CD8-positive, alpha-beta memory T cell (primary cell): ENCODE measurements around the gene TPP1. TPM values are rescaled to one million over a fixed set of nuclear protein-coding genes. Genes with fewer than 3 reads are reported as not detected.

ENCODE experiments used
- CTCF ChIA-PET: fragments of 350-600 bp; sonication (Branson Sonifier 250); formaldehyde crosslinking; loops from one replicate; lab custom pipeline; 2021; ENCODE audit warnings: antibody characterized with exemption; lab: Charles Lee
- POLR2A ChIA-PET: fragments of 350-600 bp; sonication (Branson Sonifier 250); formaldehyde crosslinking; loops from one replicate; lab custom pipeline; 2021; ENCODE audit warnings: antibody characterized with exemption; lab: Charles Lee
- DNase-seq, 5 donors: peaks; one replicate each; pipeline versions ENCODE4 v3.0.0 to v3.0.0-alpha.2; 2020 to 2022; ENCODE audit warnings: mixed read lengths in 1 of 5
- H3K27ac ChIP-seq: one replicate; pipeline ENCODE4 v1.7.0; 2013; ENCODE audit warnings: low read depth, mild to moderate bottlenecking, low read length, moderate library complexity
- H3K27me3 ChIP-seq: 2 replicates; pipeline ENCODE4 v1.7.0; 2013; ENCODE audit warnings: low read length, mild to moderate bottlenecking; ENCODE audit not compliant: insufficient read depth, poor library complexity, severe bottlenecking
- H3K36me3 ChIP-seq: 2 replicates; pipeline ENCODE4 v1.7.0; 2013; ENCODE audit warnings: mild to moderate bottlenecking, low read length, moderate library complexity; ENCODE audit not compliant: insufficient read depth
- H3K4me1 ChIP-seq: 2 replicates; pipeline ENCODE4 v1.7.0; 2013; ENCODE audit warnings: mild to moderate bottlenecking, low read length, moderate library complexity; ENCODE audit not compliant: insufficient read depth
- H3K4me3 ChIP-seq: 2 replicates; pipeline ENCODE4 v1.7.0; 2013; ENCODE audit warnings: mild to moderate bottlenecking, low read length
- H3K9me3 ChIP-seq: 2 replicates; pipeline ENCODE4 v1.7.0; 2013; ENCODE audit warnings: mild to moderate bottlenecking, low read length
- H3K27ac Mint-ChIP-seq, 8 donors: one replicate each; pipeline ENCODE4 v1.8.0; 2020 to 2021; ENCODE audit warnings: mixed read lengths in 8 of 8, mild to moderate bottlenecking in 6 of 8, inconsistent platforms in 3 of 8, moderate library complexity in 3 of 8
- H3K27me3 Mint-ChIP-seq, 2 donors: one replicate each; pipeline ENCODE4 v1.8.0; 2020 to 2021; ENCODE audit warnings: mixed read lengths in 2 of 2, mild to moderate bottlenecking in 1 of 2, moderate library complexity in 1 of 2
- H3K36me3 Mint-ChIP-seq, 3 donors: one replicate each; pipeline ENCODE4 v1.8.0; 2020 to 2021; ENCODE audit warnings: mixed read lengths in 3 of 3, inconsistent platforms in 1 of 3, mild to moderate bottlenecking in 1 of 3
- H3K4me1 Mint-ChIP-seq, 3 donors: one replicate each; pipeline ENCODE4 v1.8.0; 2020 to 2021; ENCODE audit warnings: mixed read lengths in 3 of 3, inconsistent platforms in 1 of 3, mild to moderate bottlenecking in 1 of 3
- H3K4me3 Mint-ChIP-seq, 7 donors: one replicate each; pipeline ENCODE4 v1.8.0; 2020 to 2021; ENCODE audit warnings: mixed read lengths in 7 of 7, mild to moderate bottlenecking in 6 of 7, moderate library complexity in 4 of 7, inconsistent platforms in 2 of 7
- H3K9me3 Mint-ChIP-seq, 5 donors: one replicate each; pipeline ENCODE4 v1.8.0; 2020 to 2022; ENCODE audit warnings: mixed read lengths in 5 of 5, mild to moderate bottlenecking in 3 of 5, moderate library complexity in 2 of 5, inconsistent platforms in 1 of 5
- polyA plus RNA-seq: library from polyadenylated mRNA; unstranded; fragments of 300-500 nt; fragmentation: Illumina TruSeq; gene quantifications from one replicate; pipeline ENCODE4 v1.2.3, GENCODE V29; 2021
- total RNA-seq, 2 experiments: library from RNA; stranded (reverse); gene quantifications; one replicate each; pipeline ENCODE4 v1.2.3, GENCODE V29; 2021

The TPP1 gene
- total and polyA plus RNA-seq, 3 experiments from 2014 or later, result 57.2 to 165 (median 61.6) TPM

- Histone ChIP-seq H3K27me3 (no peaks in the 10 kb centered on the region), H3K27ac (no peak overlapping the region), H3K36me3 (no peaks in the 10 kb centered on the region), H3K9me3 (no peaks in the 10 kb centered on the region), H3K4me1 (peaks cover 12% of the 10 kb centered on the region), H3K4me3 (no peak overlapping the region)
- ChIA-PET CTCF (interaction anchor here (0.8 kb wide), 1 partner anchor 21 kb away, joined by 3 read pairs; no protein-coding TSS in a partner anchor), POLR2A (interaction anchor here (1.5 kb wide), 1 partner anchor 13 kb away, joined by 6 read pairs; the partner anchor contains the start of gene TAF10)
- H3K4me3 Mint-ChIP-seq, result no peak overlapping the region
- no peaks in the 10 kb centered on the region for H3K9me3 Mint-ChIP-seq
- peaks cover 11 to 22% (median 22%) of the 10 kb centered on the region in 3 donors for H3K4me1 Mint-ChIP-seq
- no peak overlapping the region for H3K27ac Mint-ChIP-seq
- peak in 1 of 5 donors; percentile 26 for DNase-seq
- H3K36me3 Mint-ChIP-seq, result peaks cover 0 to 16% (median 0%) of the 10 kb centered on the region in 3 donors
- peaks cover 0 to 1% of the 10 kb centered on the region in 2 donors for H3K27me3 Mint-ChIP-seq
Observed at GRCh38 chr11:6625832-6626420, 6.7 kb upstream of the TPP1 start.

GRCh38 chr11:6625156-6625831 is 6.1 kb upstream of the TPP1 start:
- H3K27me3 ChIP-seq, result no peaks in the 10 kb centered on the region
- peaks cover 12% of the 10 kb centered on the region for H3K4me1 ChIP-seq
- H3K4me3 ChIP-seq, result no peak overlapping the region
- H3K36me3 ChIP-seq, result no peaks in the 10 kb centered on the region
- peak in 1 of 5 donors; percentile 29 for DNase-seq
- H3K4me1 Mint-ChIP-seq, result peaks cover 11 to 22% (median 22%) of the 10 kb centered on the region in 3 donors
- no peaks in the 10 kb centered on the region for H3K9me3 Mint-ChIP-seq
- no peak overlapping the region for H3K27ac ChIP-seq
- POLR2A ChIA-PET, result no interaction called here
- CTCF ChIA-PET, result interaction anchor here (0.8 to 1.0 kb wide), 2 partner anchors 21 to 22 kb away, joined by 3 read pairs; partner anchors contain the start of gene ILK
- H3K4me3 Mint-ChIP-seq, result no peak overlapping the region
- H3K27ac Mint-ChIP-seq, result no peak overlapping the region
- H3K27me3 Mint-ChIP-seq, result peaks cover 0 to 1% of the 10 kb centered on the region in 2 donors
- H3K36me3 Mint-ChIP-seq, result peaks cover 0 to 16% (median 0%) of the 10 kb centered on the region in 3 donors
- H3K9me3 ChIP-seq, result no peaks in the 10 kb centered on the region

GRCh38 chr11:6623391-6624363 is 4.5 kb upstream of the TPP1 start:
- no peaks in the 10 kb centered on the region for H3K9me3 ChIP-seq
- no peak overlapping the region for H3K4me3 ChIP-seq
- no peaks in the 10 kb centered on the region for H3K36me3 ChIP-seq
- H3K4me1 ChIP-seq, result peaks cover 18% of the 10 kb centered on the region
- Mint-ChIP-seq H3K4me1 (peaks cover 11 to 22% (median 19%) of the 10 kb centered on the region in 3 donors), H3K36me3 (peaks cover 0 to 9% (median 0%) of the 10 kb centered on the region in 3 donors), H3K9me3 (no peaks in the 10 kb centered on the region), H3K27ac (no peak overlapping the region), H3K4me3 (no peak overlapping the region), H3K27me3 (peaks cover 0 to 1% of the 10 kb centered on the region in 2 donors)
- CTCF ChIA-PET, result interaction anchor here (0.7 to 1.4 kb wide), 3 partner anchors 11 to 63 kb away, joined by 3 to 5 read pairs (median 3); no protein-coding TSS in a partner anchor
- POLR2A ChIA-PET, result no interaction called here
- no peak overlapping the region for H3K27ac ChIP-seq
- no peak for DNase-seq
- no peaks in the 10 kb centered on the region for H3K27me3 ChIP-seq

GRCh38 chr11:6622261-6623171 is 3.3 kb upstream of the TPP1 start:
- Histone ChIP-seq H3K4me1 (peaks cover 20% of the 10 kb centered on the region), H3K36me3 (no peaks in the 10 kb centered on the region), H3K27me3 (no peaks in the 10 kb centered on the region), H3K27ac (no peak overlapping the region), H3K9me3 (no peaks in the 10 kb centered on the region), H3K4me3 (no peak overlapping the region)
- Mint-ChIP-seq H3K4me3 (no peak overlapping the region), H3K4me1 (peaks cover 9 to 12% (median 12%) of the 10 kb centered on the region in 3 donors), H3K27ac (no peak overlapping the region), H3K9me3 (no peaks in the 10 kb centered on the region), H3K36me3 (peaks cover 0 to 9% (median 0%) of the 10 kb centered on the region in 3 donors), H3K27me3 (peaks cover 0 to 1% of the 10 kb centered on the region in 2 donors)
- ChIA-PET POLR2A (interaction anchor here (0.5 kb wide), 1 partner anchor 150 kb away, joined by 3 read pairs; no protein-coding TSS in a partner anchor), CTCF (interaction anchor here (0.8 to 2.8 kb wide), 5 partner anchors 11 to 133 kb away, joined by 3 to 16 read pairs (median 5); partner anchors contain the start of genes MRPL17 and TAF10)
- no peak for DNase-seq

GRCh38 chr11:6621711-6622211 is 2.5 kb upstream of the TPP1 start:
- CTCF ChIA-PET, result interaction anchor here (0.8 to 2.8 kb wide), 5 partner anchors 10 to 134 kb away, joined by 3 to 16 read pairs (median 3); partner anchors contain the start of genes MRPL17 and TAF10
- H3K4me3 Mint-ChIP-seq, result no peak overlapping the region
- Histone ChIP-seq H3K9me3 (no peaks in the 10 kb centered on the region), H3K27ac (no peak overlapping the region), H3K27me3 (no peaks in the 10 kb centered on the region), H3K4me3 (no peak overlapping the region), H3K4me1 (peaks cover 19% of the 10 kb centered on the region), H3K36me3 (no peaks in the 10 kb centered on the region)
- H3K9me3 Mint-ChIP-seq, result no peaks in the 10 kb centered on the region
- POLR2A ChIA-PET, result interaction anchor here (1.3 kb wide), 1 partner anchor 10 kb away, joined by 4 read pairs; the partner anchor contains the start of gene TAF10
- no peak for DNase-seq
- H3K4me1 Mint-ChIP-seq, result peaks cover 5 to 7% (median 5%) of the 10 kb centered on the region in 3 donors
- no peak overlapping the region for H3K27ac Mint-ChIP-seq
- H3K27me3 Mint-ChIP-seq, result peaks cover 0 to 1% of the 10 kb centered on the region in 2 donors
- H3K36me3 Mint-ChIP-seq, result peaks cover 0 to 10% (median 0%) of the 10 kb centered on the region in 3 donors

GRCh38 chr11:6620636-6621035 is 1.4 kb upstream of the TPP1 start:
- no peak overlapping the region for H3K27ac Mint-ChIP-seq
- ChIA-PET POLR2A (interaction anchor here (0.7 to 1.3 kb wide), 2 partner anchors 9 to 27 kb away, joined by 3 to 4 read pairs; partner anchors contain the start of gene TAF10), CTCF (interaction anchor here (0.9 to 2.8 kb wide), 6 partner anchors 9 to 90 kb away, joined by 3 to 16 read pairs (median 5); partner anchors contain the start of genes MRPL17 and TAF10)

More at GRCh38 chr11:6620636-6621035, 1.4 kb upstream of the TPP1 start:
- Histone ChIP-seq H3K27me3 (no peaks in the 10 kb centered on the region), H3K4me3 (no peak overlapping the region), H3K9me3 (no peaks in the 10 kb centered on the region), H3K4me1 (peaks cover 19% of the 10 kb centered on the region), H3K27ac (no peak overlapping the region), H3K36me3 (peaks cover 7% of the 10 kb centered on the region)
- H3K9me3 Mint-ChIP-seq, result no peaks in the 10 kb centered on the region
- H3K4me3 Mint-ChIP-seq, result no peak overlapping the region
- DNase-seq, result no peak
- H3K4me1 Mint-ChIP-seq, result peaks cover 8 to 12% (median 9%) of the 10 kb centered on the region in 3 donors
- peaks cover 0 to 1% of the 10 kb centered on the region in 2 donors for H3K27me3 Mint-ChIP-seq
- peaks cover 0 to 8% (median 8%) of the 10 kb centered on the region in 3 donors for H3K36me3 Mint-ChIP-seq
